MM.1S (cell line): ENCODE results near the gene ERVK3-1.

Experiments used
- EZH2 ChIP-seq: fragments of 300-600 bp; sonication (generic); optimal IDR thresholded peaks from 2 replicates; pipeline ENCODE3; 2017; ENCODE audit warnings: low read depth, mild to moderate bottlenecking, antibody characterized with exemption, low read length, mixed read lengths
- TF ChIP-seq, protein P1 (sequence below): fragments of 300-600 bp; sonication (generic); IDR thresholded peaks from 2 replicates; pipeline ENCODE4 v1.5.1; 2016; ENCODE audit warnings: antibody characterized with exemption, low read length, mixed read lengths

DNA sequence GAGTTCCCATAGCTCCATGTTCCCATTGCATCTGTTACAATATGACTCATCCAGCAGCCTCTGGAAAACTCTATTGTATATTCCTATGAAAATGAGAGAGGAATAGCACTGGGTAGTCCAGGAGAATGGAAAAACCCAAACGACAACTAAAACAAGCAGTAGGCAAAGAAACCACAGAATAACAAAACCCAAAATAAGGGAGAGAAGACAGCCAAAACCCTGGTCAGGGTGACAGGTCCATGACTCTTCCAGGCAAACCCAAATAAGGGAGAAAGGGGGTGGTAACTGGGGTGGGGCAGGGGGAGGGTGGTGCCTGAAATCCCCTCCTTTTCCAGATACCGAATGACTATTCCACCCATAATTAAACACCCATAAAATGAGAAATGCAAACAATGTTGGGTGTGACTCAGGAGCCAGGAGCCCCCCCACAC lies 30.4 kb upstream of the ERVK3-1 start:
- TF ChIP-seq, protein P1, sequence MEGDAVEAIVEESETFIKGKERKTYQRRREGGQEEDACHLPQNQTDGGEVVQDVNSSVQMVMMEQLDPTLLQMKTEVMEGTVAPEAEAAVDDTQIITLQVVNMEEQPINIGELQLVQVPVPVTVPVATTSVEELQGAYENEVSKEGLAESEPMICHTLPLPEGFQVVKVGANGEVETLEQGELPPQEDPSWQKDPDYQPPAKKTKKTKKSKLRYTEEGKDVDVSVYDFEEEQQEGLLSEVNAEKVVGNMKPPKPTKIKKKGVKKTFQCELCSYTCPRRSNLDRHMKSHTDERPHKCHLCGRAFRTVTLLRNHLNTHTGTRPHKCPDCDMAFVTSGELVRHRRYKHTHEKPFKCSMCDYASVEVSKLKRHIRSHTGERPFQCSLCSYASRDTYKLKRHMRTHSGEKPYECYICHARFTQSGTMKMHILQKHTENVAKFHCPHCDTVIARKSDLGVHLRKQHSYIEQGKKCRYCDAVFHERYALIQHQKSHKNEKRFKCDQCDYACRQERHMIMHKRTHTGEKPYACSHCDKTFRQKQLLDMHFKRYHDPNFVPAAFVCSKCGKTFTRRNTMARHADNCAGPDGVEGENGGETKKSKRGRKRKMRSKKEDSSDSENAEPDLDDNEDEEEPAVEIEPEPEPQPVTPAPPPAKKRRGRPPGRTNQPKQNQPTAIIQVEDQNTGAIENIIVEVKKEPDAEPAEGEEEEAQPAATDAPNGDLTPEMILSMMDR: no peak
- TF ChIP-seq EZH2: no peak
